ENCODE data around the gene CFAP54. TPM values are rescaled to one million over a fixed set of nuclear protein-coding genes. Genes with fewer than 3 reads are reported as not detected.

The CFAP54 gene
- total and polyA plus RNA-seq, 2 of the 4 experiments (the other 2 are of a cell fraction), result 0.18 to 0.41 TPM

- Histone ChIP-seq H3K36me3 (ENCODE audit: control insufficient read depth, insufficient read depth, low read length) (no peaks in the 10 kb centered on the region), H2AK5ac (ENCODE audit: low read depth, low read length) (no peak overlapping the region), H3K4me3 (ENCODE audit: insufficient read depth, low read depth, low read length) (no peak overlapping the region), H3K79me1 (ENCODE audit: low read depth in 1 of 2, low read length in 2 of 2) (no peaks in the 10 kb centered on the region), H3K14ac (replicated peaks; ENCODE audit: low read depth, low read length) (no peak overlapping the region), H4K5ac (ENCODE audit: low read depth, low read length) (no peak overlapping the region), H3K9ac (ENCODE audit: low read depth, low read length) (no peak overlapping the region), H2BK15ac (ENCODE audit: low read depth, low read length) (no peak overlapping the region), H2AFZ (replicated peaks; ENCODE audit: low read length, poor library complexity) (no peak overlapping the region), H2BK20ac (ENCODE audit: low read depth, low read length) (no peak overlapping the region), H3K18ac (ENCODE audit: low read depth, low read length) (no peak overlapping the region), H2BK120ac (ENCODE audit: low read depth, low read length) (no peak overlapping the region), H4K20me1 (ENCODE audit: insufficient read depth, low read length) (no peaks in the 10 kb centered on the region), H4K91ac (ENCODE audit: insufficient read depth, low read depth, low read length) (no peak overlapping the region), H4K8ac (ENCODE audit: low read depth in 2 of 2, low read length in 2 of 2) (no peak overlapping the region), H3K27me3 (ENCODE audit: control insufficient read depth, insufficient read depth, low read length) (no peaks in the 10 kb centered on the region), H2AK9ac (replicated peaks; ENCODE audit: low read depth, low read length, poor library complexity) (no peak overlapping the region), H2BK5ac (ENCODE audit: low read depth, low read length, poor library complexity, severe bottlenecking) (no peak overlapping the region), H3K9me1 (ENCODE audit: insufficient read depth, low read length) (no peaks in the 10 kb centered on the region), H3K9me3 (ENCODE audit: control insufficient read depth, insufficient read depth, low read length) (no peaks in the 10 kb centered on the region), H3K4me1 (ENCODE audit: control insufficient read depth, insufficient read depth, low read length) (no peaks in the 10 kb centered on the region), H3K56ac (ENCODE audit: extremely low read depth, insufficient read depth, low read length) (no peak overlapping the region), H3K23ac (ENCODE audit: low read depth, low read length) (no peak overlapping the region), H3K4me2 (ENCODE audit: low read depth, low read length) (no peak overlapping the region), H3K4ac (ENCODE audit: low read depth, low read length) (no peak overlapping the region), H3K27ac (ENCODE audit: insufficient read depth, low read length) (no peak overlapping the region)
- CTCF ChIA-PET, result no interaction called here
- no peak for TF ChIP-seq ELK1 (IDR thresholded peaks at IDR 0.05; ENCODE audit: borderline replicate concordance, low read depth, low read length)
- TF ChIP-seq BHLHE40 (IDR thresholded peaks at IDR 0.05; ENCODE audit: low read depth, low read length), result no peak
- no peak for TF ChIP-seq CTCF (conservative IDR thresholded peaks at IDR 0.05; ENCODE audit: low read depth, low read length)
- TF ChIP-seq MXI1 (IDR thresholded peaks at IDR 0.05; ENCODE audit: borderline replicate concordance, low read depth, low read length), result no peak
- no peak for TF ChIP-seq MAFK (IDR thresholded peaks at IDR 0.05; ENCODE audit: low read depth, low read length)
- no peak for TF ChIP-seq USF2 (IDR thresholded peaks at IDR 0.05; ENCODE audit: low read depth, low read length)
- in situ Hi-C loops (cut with MboI; ENCODE audit: low sequenced_read_pairs) (no loop called here), dilution Hi-C loops (cut with HindIII; ENCODE audit: low sequenced_read_pairs, unreplicated experiment) (no loop called here), intact Hi-C loops (cut with micrococcal nuclease) (no loop called here)
- ATAC-seq (ENCODE audit: low read depth) (no peak), DNase-seq (no peak)
- no TSS peak for BruUV-seq (replicated peaks)
- POLR2A ChIA-PET (ENCODE audit: unreplicated experiment), result no interaction called here
- no CpG with 5 or more reads among the region's 3 CpGs for WGBS, 2 experiments (ENCODE audit: extremely low coverage in 2 of 2, insufficient read length in 1 of 2)
Measured at GRCh38 chr12:96808587-96808986, 319.2 kb downstream of the CFAP54 start.

Measured in IMR-90 (cell line).